H1 (cell line): ENCODE data around the gene VN1R5. TPM values are rescaled to one million over a fixed set of nuclear protein-coding genes. Genes with fewer than 3 reads are reported as not detected.

Source experiments
- CTCF ChIA-PET: fragments of 300-600 bp; sonication (Branson Sonifier 250); formaldehyde crosslinking; loops from one replicate; lab custom pipeline; 2021; ENCODE audit not compliant: partially characterized antibody; lab: Charles Lee
- POLR2A ChIA-PET: fragments of 300-600 bp; sonication (Branson Sonifier 250); formaldehyde crosslinking; loops from one replicate; lab custom pipeline; 2021; ENCODE audit warnings: inconsistent platforms; ENCODE audit not compliant: partially characterized antibody; lab: Charles Lee
- DNase-seq, 2 experiments: peaks; one replicate each; pipeline versions ENCODE4 v3.0.0 to v3.0.0-alpha.2; 2010 to 2022; ENCODE audit warnings: low spot score in 2 of 2, low read depth in 1 of 2, mixed read lengths in 1 of 2
- FAIRE-seq: peaks from 2 replicates; lab custom pipeline; 2011; peaks lifted over from hg19 to GRCh38; lab: Jason Lieb, UNC
- H2AFZ ChIP-seq: 2 replicates; pipeline ENCODE4 v1.8.1; 2012; ENCODE audit warnings: low read length, inconsistent platforms
- H2AK5ac ChIP-seq: 2 replicates; pipeline ENCODE4 v1.6.1; 2013; ENCODE audit warnings: low read depth, low read length
- H2BK120ac ChIP-seq: replicated peaks from 2 replicates; pipeline ENCODE3; 2013; ENCODE audit warnings: low read depth, low read length, inconsistent platforms
- H2BK12ac ChIP-seq: 2 replicates; pipeline ENCODE4 v1.6.1; 2013; ENCODE audit warnings: low read depth, low read length
- H2BK15ac ChIP-seq: 2 replicates; pipeline ENCODE4 v1.6.1; 2013; ENCODE audit warnings: low read length
- H2BK20ac ChIP-seq: 2 replicates; pipeline ENCODE4 v1.6.1; 2013; ENCODE audit warnings: low read length
- H2BK5ac ChIP-seq: 2 replicates; pipeline ENCODE4 v1.6.1; 2013; ENCODE audit warnings: low read depth, low read length
- H3K14ac ChIP-seq: 2 replicates; pipeline ENCODE4 v1.6.1; 2013; ENCODE audit warnings: inconsistent platforms; ENCODE audit not compliant: insufficient read length
- H3K18ac ChIP-seq: 2 replicates; pipeline ENCODE4 v1.6.1; 2013; ENCODE audit warnings: low read length; ENCODE audit errors: extremely low read depth
- H3K23ac ChIP-seq: 2 replicates; pipeline ENCODE4 v1.6.1; 2013; ENCODE audit warnings: inconsistent platforms; ENCODE audit not compliant: insufficient read length
- H3K23me2 ChIP-seq: 2 replicates; pipeline ENCODE4 v1.6.1; 2013; ENCODE audit warnings: low read depth, low read length
- H3K27ac ChIP-seq: 2 replicates; pipeline ENCODE4 v1.6.1; 2011; ENCODE audit warnings: low read depth, low read length, inconsistent platforms
- H3K27me3 ChIP-seq, 4 experiments: replicated peaks in 1 of 4; 1 replicate in 1 of 4; 2 replicates in 3 of 4; pipeline versions ENCODE4 v1.6.1 to v1.8.1; 2011 to 2013; ENCODE audit warnings: low read length in 3 of 4, mild to moderate bottlenecking in 3 of 4, inconsistent platforms in 2 of 4, mixed read lengths in 2 of 4, moderate library complexity in 1 of 4; ENCODE audit not compliant: control insufficient read depth in 3 of 4, insufficient read depth in 3 of 4; ENCODE audit errors: extremely low read depth in 1 of 4
- H3K36me3 ChIP-seq, 4 experiments: 2 replicates each; pipeline versions ENCODE4 v1.6.1 to v1.8.1; 2011 to 2013; ENCODE audit warnings: mild to moderate bottlenecking in 4 of 4, low read length in 3 of 4, moderate library complexity in 2 of 4, control low read depth in 1 of 4, inconsistent platforms in 1 of 4; ENCODE audit not compliant: insufficient read depth in 4 of 4, control insufficient read depth in 2 of 4
- H3K4ac ChIP-seq: replicated peaks from 2 replicates; pipeline ENCODE3; 2013; ENCODE audit warnings: low read length, low read depth, mixed read lengths, inconsistent platforms; ENCODE audit not compliant: insufficient read length
- H3K4me1 ChIP-seq, 4 experiments: replicated peaks in 1 of 4; 1 replicate in 1 of 4; 2 replicates in 3 of 4; pipeline versions ENCODE4 v1.6.1 to v1.8.1; 2011 to 2013; ENCODE audit warnings: low read length in 3 of 4, inconsistent platforms in 2 of 4, mixed read lengths in 1 of 4; ENCODE audit not compliant: insufficient read depth in 4 of 4, control insufficient read depth in 3 of 4
- H3K4me2 ChIP-seq, 2 experiments: 2 replicates each; pipeline versions ENCODE4 v1.6.1 to v1.8.1; 2011 to 2013; ENCODE audit warnings: low read depth in 2 of 2, low read length in 2 of 2, control low read depth in 1 of 2, inconsistent platforms in 1 of 2, mild to moderate bottlenecking in 1 of 2; ENCODE audit not compliant: insufficient read depth in 1 of 2
- H3K4me3 ChIP-seq, 4 experiments: fragments of 200-600, 300-600 bp in 1 of 4; sonication (generic), shearing (Covaris generic), sonication (Bioruptor Twin) in 1 of 4; 2 replicates each; pipeline versions ENCODE4 v1.5.1 to v1.8.1; 2011 to 2016; ENCODE audit warnings: low read length in 4 of 4, low read depth in 3 of 4, control low read depth in 2 of 4, inconsistent platforms in 2 of 4, mild to moderate bottlenecking in 2 of 4, mixed read lengths in 1 of 4, moderate library complexity in 1 of 4; ENCODE audit not compliant: insufficient read depth in 2 of 4; ENCODE audit errors: extremely low read depth in 1 of 4
- H3K56ac ChIP-seq: replicated peaks from 2 replicates; pipeline ENCODE3; 2013; ENCODE audit warnings: low read depth, mild to moderate bottlenecking, mixed read lengths, low read length, inconsistent platforms; ENCODE audit not compliant: insufficient read length
- H3K79me1 ChIP-seq: 2 replicates; pipeline ENCODE4 v1.6.1; 2013; ENCODE audit warnings: low read depth, low read length, control low read depth
- H3K79me2 ChIP-seq, 2 experiments: 2 replicates each; pipeline versions ENCODE4 v1.6.1 to v1.8.1; 2012 to 2013; ENCODE audit warnings: low read length in 2 of 2, mild to moderate bottlenecking in 2 of 2, inconsistent platforms in 1 of 2; ENCODE audit not compliant: insufficient read depth in 2 of 2, control insufficient read depth in 1 of 2
- H3K9ac ChIP-seq, 4 experiments: replicated peaks in 1 of 4; 1 replicate in 1 of 4; 2 replicates in 3 of 4; pipeline versions ENCODE4 v1.6.1 to v1.8.1; 2011 to 2013; ENCODE audit warnings: low read depth in 3 of 4, low read length in 3 of 4, control low read depth in 2 of 4, mild to moderate bottlenecking in 2 of 4, moderate library complexity in 2 of 4, inconsistent platforms in 1 of 4; ENCODE audit errors: extremely low read depth in 1 of 4
- H3K9me3 ChIP-seq, 2 experiments: 2 replicates each; pipeline versions ENCODE4 v1.6.1 to v1.8.1; 2012 to 2013; ENCODE audit warnings: mild to moderate bottlenecking in 2 of 2, moderate library complexity in 2 of 2, control low read depth in 1 of 2, inconsistent platforms in 1 of 2, low read depth in 1 of 2, low read length in 1 of 2, mixed read lengths in 1 of 2; ENCODE audit not compliant: insufficient read depth in 2 of 2
- H4K20me1 ChIP-seq, 2 experiments: replicated peaks in 1 of 2; 2 replicates each; pipeline versions ENCODE3 to v1.8.1; 2011 to 2013; ENCODE audit warnings: inconsistent platforms in 2 of 2, low read length in 2 of 2, mild to moderate bottlenecking in 1 of 2; ENCODE audit not compliant: insufficient read depth in 2 of 2, control insufficient read depth in 1 of 2
- H4K5ac ChIP-seq: 2 replicates; pipeline ENCODE4 v1.6.1; 2013; ENCODE audit warnings: low read length, low read depth, mixed read lengths, inconsistent platforms; ENCODE audit not compliant: insufficient read length
- H4K8ac ChIP-seq: 2 replicates; pipeline ENCODE4 v1.8.0; 2013; ENCODE audit warnings: mild to moderate bottlenecking, moderate library complexity, low read length, inconsistent platforms; ENCODE audit not compliant: insufficient read depth; ENCODE audit errors: extremely low read depth
- H4K91ac ChIP-seq: replicated peaks from 2 replicates; pipeline ENCODE3; 2013; ENCODE audit warnings: low read length, mixed read lengths, inconsistent platforms; ENCODE audit not compliant: insufficient read length
- NRF1 ChIP-seq: IDR thresholded peaks from 2 replicates; pipeline ENCODE4 v1.6.1; 2011; ENCODE audit warnings: mild to moderate bottlenecking, low read depth, low read length, improper control_type of control experiment
- RAD21 ChIP-seq, 2 experiments: IDR thresholded peaks in 1 of 2; conservative IDR thresholded peaks in 1 of 2; 2 replicates each; pipeline ENCODE4 v1.6.1; 2011; ENCODE audit warnings: low read depth in 2 of 2, low read length in 2 of 2, improper control_type of control experiment in 1 of 2, inconsistent platforms in 1 of 2, mild to moderate bottlenecking in 1 of 2, moderate library complexity in 1 of 2
- WGBS, 2 experiments: shearing (Covaris generic) in 1 of 2; methylation state at CpG; one replicate each; pipeline versions ENCODE4 v1.1.6 to v1.1.7; 2013 to 2015; ENCODE audit warnings: low lambda C conversion rate in 2 of 2, mixed read lengths in 2 of 2, inconsistent platforms in 1 of 2, low coverage in 1 of 2, missing lambda C conversion rate in 1 of 2; ENCODE audit not compliant: insufficient replicate concordance in 2 of 2, insufficient coverage in 1 of 2, insufficient read length in 1 of 2; ENCODE audit errors: extremely low coverage in 1 of 2, missing lambda C conversion rate in 1 of 2; 5-methylcytosine and 5-hydroxymethylcytosine counted together
- polyA plus RNA-seq, 7 experiments: library from polyadenylated mRNA; depleted of rRNA in 3 of 7; stranded (reverse) in 5 of 7; unstranded in 2 of 7; fragments of >200 nt in 5 of 7; fragments of 200-250 nt in 2 of 7; gene quantifications; 1 replicate in 5 of 7; 2 replicates in 1 of 7; 4 replicates in 1 of 7; pipeline versions ENCODE4 v1.2.1 to v1.2.3, GENCODE V29; 2011 to 2013; ENCODE audit warnings: missing spikeins in 2 of 7, mixed read lengths in 2 of 7
- total RNA-seq: library from RNA; stranded (reverse); fragmentation: NEBNext Ultra II Directional; extraction: Animal tissue kit (Norgen Biotek cat#: 25700); gene quantifications from 2 replicates; pipeline ENCODE4 v1.2.1, GENCODE V29; 2021

VN1R5 gene
- total and polyA plus RNA-seq, 2 of the 8 experiments (the other 6 are each of a cell fraction or from before 2014, with no cell fraction given) = not detected

- Histone ChIP-seq H3K23me2 (no peaks in the 10 kb centered on the region), H4K91ac (no peak overlapping the region), H3K14ac (no peak overlapping the region), H3K56ac (no peak overlapping the region), H3K4me3 (no peak overlapping the region), H2AK5ac (no peak overlapping the region), H2AFZ (no peak overlapping the region), H4K20me1 (no peaks in the 10 kb centered on the region), H2BK20ac (no peak overlapping the region), H3K4ac (no peak overlapping the region), H3K79me2 (no peaks in the 10 kb centered on the region), H3K27me3 (no peaks in the 10 kb centered on the region), H4K8ac (no peak overlapping the region), H3K79me1 (no peaks in the 10 kb centered on the region), H3K23ac (no peak overlapping the region), H3K27ac (no peak overlapping the region), H3K9ac (no peak overlapping the region), H3K18ac (no peak overlapping the region), H2BK12ac (no peak overlapping the region), H2BK15ac (no peak overlapping the region), H3K4me2 (no peak overlapping the region), H3K9me3 (peaks cover 7% of the 10 kb centered on the region in 2 experiments; a peak in 3 of 4 replicates), H4K5ac (no peak overlapping the region), H2BK5ac (no peak overlapping the region), H3K4me1 (no peaks in the 10 kb centered on the region), H2BK120ac (no peak overlapping the region), H3K36me3 (no peaks in the 10 kb centered on the region)
- ChIA-PET CTCF (interaction anchor here (1.0 to 1.5 kb wide), 3 partner anchors 61 to 149 kb away, joined by 3 read pairs; no protein-coding TSS in a partner anchor), POLR2A (no interaction called here)
- TF ChIP-seq NRF1 (no peak), RAD21 (IDR thresholded peaks at IDR 0.05 in 1 of 2, conservative IDR thresholded peaks at IDR 0.05 in 1 of 2; ENCODE audit: low read depth in 2 of 2, low read length in 2 of 2) (peak; percentile 38 to 54)
- 93% methylated on average over 2 of the region's 2 CpGs; no CpG with 5 or more reads in 1 of the 2 experiments for WGBS, 2 experiments
- FAIRE-seq = no peak
- DNase-seq = no peak
These were observed 12.6 kb downstream of the VN1R5 start for GRCh38 chr1:247268390-247269045.
